Esophagus squamous epithelium (tissue), 4 donors: ENCODE data around the gene USP51.

Experiments used
- CTCF ChIP-seq, 6 experiments: fragments of 450-650 bp in 4 of 6; fragments of 200-600 bp in 2 of 6; sonication (generic) in 2 of 6; IDR thresholded peaks; one replicate each; pipeline ENCODE4 v1.5.1; 2016 to 2019; ENCODE audit warnings: antibody characterized with exemption in 6 of 6, mild to moderate bottlenecking in 4 of 6, moderate library complexity in 4 of 6
- POLR2A ChIP-seq, 4 donors: fragments of 450-650 bp; IDR thresholded peaks; one replicate each; pipeline ENCODE4 v1.6.1; 2017; ENCODE audit warnings: antibody characterized with exemption in 4 of 4, mild to moderate bottlenecking in 4 of 4, moderate library complexity in 3 of 4

GRCh38 chrX:55452833-55453124, 36.9 kb downstream of the USP51 start:
- no peak for TF ChIP-seq CTCF (IDR thresholded peaks at IDR 0.05)
- TF ChIP-seq POLR2A (IDR thresholded peaks at IDR 0.05) = no peak
